GM15510 (cell line): ENCODE measurements around the gene VDAC2.

Experiments
- POLR2A ChIP-seq: IDR thresholded peaks from 3 replicates; pipeline ENCODE4 v1.6.1; 2011; ENCODE audit warnings: borderline replicate concordance; ENCODE audit not compliant: insufficient read length; ENCODE audit errors: extremely low read depth

Gene VDAC2

DNA sequence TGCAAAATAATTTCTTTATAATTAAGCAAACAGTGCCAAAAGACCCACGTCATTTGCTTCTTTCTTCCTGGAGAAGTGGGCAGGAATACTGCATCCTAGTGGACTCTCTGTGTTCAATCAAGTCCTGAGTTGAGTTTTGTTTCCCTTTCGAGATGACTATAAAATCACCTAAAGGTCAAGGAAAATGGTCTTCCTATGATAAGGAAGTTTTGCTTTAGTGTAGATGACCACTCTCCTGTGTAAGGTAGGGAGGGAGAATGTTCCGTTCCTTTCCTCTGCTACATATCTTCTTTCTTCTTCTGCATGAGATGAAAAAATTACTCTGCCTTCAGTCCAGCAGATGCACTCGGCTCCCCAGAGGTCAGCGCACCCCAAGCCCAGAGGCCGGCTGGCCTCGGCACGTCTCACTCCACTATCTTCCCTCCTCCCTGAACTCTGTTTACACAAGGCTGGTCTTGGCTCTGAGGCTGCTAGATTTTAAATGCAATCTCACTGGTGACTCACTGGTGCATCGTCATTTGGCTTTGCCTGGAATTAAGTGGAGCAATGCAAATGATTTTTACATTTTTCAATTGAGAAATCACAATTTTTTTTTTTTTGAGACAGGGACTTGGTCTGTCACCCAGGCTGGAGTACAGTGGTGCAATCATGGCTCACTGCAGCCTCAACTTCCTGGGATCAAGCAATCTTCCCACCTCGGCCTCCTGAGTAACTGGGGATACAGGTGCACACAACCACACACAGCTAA, 18.6 kb upstream of the VDAC2 start:
- no peak for TF ChIP-seq POLR2A

- no peak for TF ChIP-seq POLR2A
Observed at GRCh38 chr10:75195035-75195763, 15.4 kb upstream of the VDAC2 start.

DNA sequence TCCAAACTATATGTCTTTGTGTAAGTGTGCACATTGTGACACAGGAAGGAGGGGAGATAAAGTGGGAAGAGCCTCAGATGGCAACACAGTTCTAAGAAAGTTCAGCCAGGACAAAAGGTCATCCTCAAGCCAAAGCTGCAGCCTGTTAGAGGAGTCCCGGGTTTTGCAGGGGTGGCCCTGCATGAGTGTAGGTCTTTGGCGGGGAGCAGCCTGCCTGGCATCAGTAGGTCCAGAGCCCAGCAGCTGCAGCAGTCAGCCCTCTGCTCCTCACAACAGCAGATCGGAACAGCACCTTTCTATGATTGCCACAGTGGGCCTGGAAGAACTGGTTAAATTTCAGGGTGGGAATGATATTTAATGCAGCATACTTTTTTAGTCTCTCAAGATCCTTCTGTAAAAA, 13.5 kb upstream of the VDAC2 start:
- TF ChIP-seq POLR2A: no peak

- no peak for TF ChIP-seq POLR2A
Observed at GRCh38 chr10:75197906-75198305, 12.7 kb upstream of the VDAC2 start.

GRCh38 chr10:75201793-75202307, 8.7 kb upstream of the VDAC2 start:
- TF ChIP-seq POLR2A: no peak

DNA sequence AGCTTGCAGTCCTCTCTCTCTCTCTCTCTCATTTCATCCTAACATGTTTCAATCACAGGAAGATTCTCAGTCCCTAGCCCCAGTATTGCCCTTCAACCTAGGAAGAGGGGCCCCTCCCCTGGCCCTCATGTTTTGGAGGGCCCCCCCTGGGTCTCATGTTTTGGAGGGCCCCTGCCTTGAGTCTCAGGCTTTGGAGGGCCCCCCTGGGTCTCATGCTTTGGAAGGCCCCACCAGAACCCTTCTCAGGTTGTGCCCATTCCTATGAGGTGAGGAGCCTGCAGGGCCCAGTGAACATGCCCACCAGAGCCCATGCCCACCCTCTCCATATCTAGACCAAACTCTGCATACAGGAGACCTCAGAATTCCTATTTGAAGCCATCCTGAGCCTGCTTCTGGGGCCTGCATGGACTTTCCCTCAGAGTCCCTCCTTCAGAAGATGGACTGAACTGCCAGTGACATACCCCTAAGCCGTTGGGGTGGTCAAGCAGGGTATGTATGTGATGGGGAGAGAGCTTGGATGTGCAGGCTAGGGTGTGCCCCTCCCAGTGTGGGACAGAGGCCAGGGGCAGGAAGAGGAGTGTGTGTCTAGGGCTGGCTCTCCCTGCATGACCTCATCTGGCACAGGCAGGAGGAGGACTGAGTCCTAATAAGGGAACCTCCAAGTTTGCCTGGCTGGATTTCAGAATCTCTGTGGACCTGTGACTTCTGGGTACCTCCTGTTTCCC, 8.1 kb upstream of the VDAC2 start:
- TF ChIP-seq POLR2A: no peak

GRCh38 chr10:75203724-75204123, 6.9 kb upstream of the VDAC2 start:
- no peak for TF ChIP-seq POLR2A

DNA sequence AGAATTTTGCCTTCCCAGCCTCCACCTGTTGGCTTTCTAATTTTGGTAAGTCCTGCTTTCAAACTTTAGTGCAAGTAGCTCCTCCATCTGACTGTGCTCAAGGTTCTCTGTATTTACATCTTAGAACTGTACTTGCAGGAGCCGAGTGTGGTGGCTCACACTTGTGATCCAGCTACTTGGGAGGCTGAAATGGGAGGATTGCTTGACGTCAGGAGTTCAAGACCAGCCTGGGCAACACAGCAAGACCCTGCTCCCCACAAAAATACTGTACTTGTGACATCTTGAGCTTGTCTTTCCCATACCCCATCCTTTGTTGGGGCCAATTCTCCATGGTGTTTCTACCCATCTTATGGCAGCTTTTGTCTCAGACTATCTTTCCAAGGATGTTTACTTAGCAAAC, 4.7 kb upstream of the VDAC2 start:
- no peak for TF ChIP-seq POLR2A

DNA sequence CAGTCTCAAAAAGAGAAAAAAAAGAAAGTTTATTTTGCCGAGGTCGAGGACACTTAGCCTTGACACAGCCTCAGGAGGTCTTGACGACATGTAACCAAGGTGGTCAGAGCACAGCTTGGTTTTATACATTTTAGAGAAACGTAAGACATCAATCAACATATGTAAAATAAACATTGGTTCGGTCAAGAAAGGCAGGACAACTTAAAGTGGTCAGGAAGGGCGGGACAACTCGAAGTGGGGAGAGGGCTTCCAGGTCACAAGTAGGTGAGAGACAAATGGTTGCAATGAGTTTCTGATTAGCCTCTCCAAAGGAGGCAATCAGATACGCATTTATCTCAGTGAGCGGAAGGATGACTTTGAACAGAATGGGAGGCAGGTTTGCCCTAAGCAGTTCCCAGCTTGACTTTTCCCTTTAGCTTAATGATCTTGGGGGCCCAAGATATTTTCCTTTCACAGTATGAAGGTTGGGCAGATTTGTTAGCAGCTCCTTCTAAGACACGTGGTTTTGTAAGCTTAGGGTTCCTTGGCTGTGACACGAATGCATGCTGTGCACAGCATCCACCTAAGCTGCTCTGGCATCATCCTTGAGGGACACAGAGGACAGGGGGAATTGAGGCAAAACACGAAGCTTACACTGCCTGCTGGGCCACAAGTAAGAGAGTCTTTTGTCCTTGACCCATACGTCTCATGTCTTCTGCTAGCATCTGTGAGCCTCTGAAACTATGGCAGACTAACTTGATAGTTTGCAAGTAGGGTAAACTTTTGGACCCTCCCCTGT, 3.3 kb upstream of the VDAC2 start:
- no peak for TF ChIP-seq POLR2A

GRCh38 chr10:75207857-75208144, 2.8 kb upstream of the VDAC2 start:
- no peak for TF ChIP-seq POLR2A

GRCh38 chr10:75208181-75208580, 2.4 kb upstream of the VDAC2 start:
- TF ChIP-seq POLR2A: no peak

DNA sequence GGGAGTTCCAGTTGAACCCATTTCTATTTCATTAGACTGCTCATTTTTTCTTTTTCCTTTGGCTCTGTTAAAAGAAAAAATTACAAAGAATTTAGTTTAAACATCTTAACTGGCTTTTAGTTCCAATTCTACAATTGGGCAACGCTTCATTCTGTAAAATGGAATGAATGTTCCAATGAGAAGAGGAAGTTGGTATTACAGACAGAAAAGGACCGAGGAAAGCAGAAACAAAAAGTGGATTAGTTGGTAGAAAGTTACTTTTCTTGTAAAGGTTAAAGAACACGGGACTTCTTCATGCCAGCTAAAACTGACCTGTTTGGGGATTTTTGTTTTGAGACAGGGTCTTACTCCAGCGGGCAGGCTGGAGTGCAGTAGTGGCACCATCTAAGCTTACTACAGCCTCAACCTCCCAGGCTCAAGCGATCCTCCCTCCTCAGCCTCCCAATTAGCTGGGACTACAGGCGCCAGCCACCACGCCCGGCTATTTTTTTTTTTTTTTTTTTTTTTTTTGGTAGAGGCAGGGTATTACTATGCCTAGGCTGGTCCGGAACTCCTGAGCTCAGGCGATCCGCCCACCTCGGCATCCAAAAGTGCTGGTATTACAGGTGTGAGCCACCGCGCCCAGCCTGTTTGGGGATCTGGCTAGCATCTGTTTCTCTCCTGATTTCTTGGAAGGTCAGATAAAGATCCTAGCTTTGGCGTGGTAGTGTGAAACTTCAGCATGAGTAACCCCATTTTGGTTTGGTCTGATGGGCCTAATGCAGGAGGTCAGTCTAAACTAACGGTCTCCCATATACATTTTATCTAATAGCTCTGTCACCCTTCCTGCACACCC, 1.3 kb upstream of the VDAC2 start:
- no peak for TF ChIP-seq POLR2A

DNA sequence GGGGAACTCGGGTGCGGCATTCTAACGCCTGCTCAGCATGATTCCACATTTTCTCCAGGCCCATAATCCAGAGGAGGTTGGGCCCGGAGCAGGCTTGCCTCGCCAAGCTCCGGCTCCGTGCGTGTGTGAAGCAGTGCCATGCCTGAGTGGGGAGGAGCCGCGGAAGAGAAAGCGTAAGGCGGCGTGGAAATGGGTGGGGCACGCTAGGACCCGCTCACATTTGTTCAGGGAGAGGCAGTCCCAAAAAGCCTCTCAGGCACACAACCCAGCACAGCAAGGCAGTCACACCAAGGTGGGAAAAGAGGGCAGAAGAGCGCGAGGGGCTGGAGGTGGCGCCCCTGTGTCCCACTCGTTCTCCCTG, 695 bp upstream of the VDAC2 start:
- TF ChIP-seq POLR2A: no peak
